22Rv1 (cell line): ENCODE data around the gene SRSF9.

ENCODE experiments used
- H3K27ac ChIP-seq: fragments of 450-650 bp; 2 replicates; pipeline ENCODE4 v1.5.1; 2017
- ZFX ChIP-seq: fragments of 450-650 bp; IDR thresholded peaks from 2 replicates; pipeline ENCODE4 v1.6.1; 2017; ENCODE audit warnings: antibody characterized with exemption, borderline replicate concordance
- TF ChIP-seq, protein P1 (sequence below): fragments of 450-650 bp; IDR thresholded peaks from 2 replicates; pipeline ENCODE4 v1.5.1; 2017; ENCODE audit warnings: mild to moderate bottlenecking

The SRSF9 gene

DNA sequence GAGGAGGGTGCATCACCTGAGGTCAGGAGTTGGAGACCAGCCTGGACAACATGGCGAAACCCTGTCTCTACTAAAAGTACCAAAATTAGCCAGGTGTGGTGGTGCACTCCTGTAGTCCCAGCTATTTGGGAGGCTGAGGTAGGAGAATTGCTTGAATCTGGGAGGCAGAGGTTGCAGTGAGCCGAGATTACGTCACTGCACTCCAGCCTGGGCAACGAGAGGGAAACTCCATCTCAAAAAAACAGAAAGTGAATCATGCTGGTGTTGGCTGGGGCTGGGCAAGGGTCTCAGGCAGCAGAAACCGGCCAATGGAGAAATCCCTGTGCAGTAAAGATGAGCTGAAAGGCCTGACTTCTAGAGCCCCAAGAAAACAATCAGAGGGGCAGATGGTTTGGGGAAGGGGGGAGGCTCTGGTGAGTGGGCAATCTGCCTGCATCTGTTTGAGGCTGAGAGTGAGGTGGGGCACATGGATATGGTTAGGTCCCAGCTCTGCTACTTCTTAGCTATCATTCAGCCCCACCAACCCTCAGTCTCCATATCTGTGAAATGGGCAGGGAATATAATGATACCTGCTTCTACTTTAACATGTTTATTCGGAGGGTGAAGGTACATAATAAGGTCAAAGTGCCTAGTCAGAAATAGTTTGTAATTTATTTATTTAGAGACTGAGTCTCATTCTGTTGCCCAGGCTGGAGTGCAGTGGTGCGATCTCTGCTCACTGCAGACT, 52.9 kb downstream of the SRSF9 start:
- TF ChIP-seq ZFX, result no peak
- TF ChIP-seq, protein P1, sequence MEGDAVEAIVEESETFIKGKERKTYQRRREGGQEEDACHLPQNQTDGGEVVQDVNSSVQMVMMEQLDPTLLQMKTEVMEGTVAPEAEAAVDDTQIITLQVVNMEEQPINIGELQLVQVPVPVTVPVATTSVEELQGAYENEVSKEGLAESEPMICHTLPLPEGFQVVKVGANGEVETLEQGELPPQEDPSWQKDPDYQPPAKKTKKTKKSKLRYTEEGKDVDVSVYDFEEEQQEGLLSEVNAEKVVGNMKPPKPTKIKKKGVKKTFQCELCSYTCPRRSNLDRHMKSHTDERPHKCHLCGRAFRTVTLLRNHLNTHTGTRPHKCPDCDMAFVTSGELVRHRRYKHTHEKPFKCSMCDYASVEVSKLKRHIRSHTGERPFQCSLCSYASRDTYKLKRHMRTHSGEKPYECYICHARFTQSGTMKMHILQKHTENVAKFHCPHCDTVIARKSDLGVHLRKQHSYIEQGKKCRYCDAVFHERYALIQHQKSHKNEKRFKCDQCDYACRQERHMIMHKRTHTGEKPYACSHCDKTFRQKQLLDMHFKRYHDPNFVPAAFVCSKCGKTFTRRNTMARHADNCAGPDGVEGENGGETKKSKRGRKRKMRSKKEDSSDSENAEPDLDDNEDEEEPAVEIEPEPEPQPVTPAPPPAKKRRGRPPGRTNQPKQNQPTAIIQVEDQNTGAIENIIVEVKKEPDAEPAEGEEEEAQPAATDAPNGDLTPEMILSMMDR, result no peak
- H3K27ac ChIP-seq, result no peak overlapping the region

DNA sequence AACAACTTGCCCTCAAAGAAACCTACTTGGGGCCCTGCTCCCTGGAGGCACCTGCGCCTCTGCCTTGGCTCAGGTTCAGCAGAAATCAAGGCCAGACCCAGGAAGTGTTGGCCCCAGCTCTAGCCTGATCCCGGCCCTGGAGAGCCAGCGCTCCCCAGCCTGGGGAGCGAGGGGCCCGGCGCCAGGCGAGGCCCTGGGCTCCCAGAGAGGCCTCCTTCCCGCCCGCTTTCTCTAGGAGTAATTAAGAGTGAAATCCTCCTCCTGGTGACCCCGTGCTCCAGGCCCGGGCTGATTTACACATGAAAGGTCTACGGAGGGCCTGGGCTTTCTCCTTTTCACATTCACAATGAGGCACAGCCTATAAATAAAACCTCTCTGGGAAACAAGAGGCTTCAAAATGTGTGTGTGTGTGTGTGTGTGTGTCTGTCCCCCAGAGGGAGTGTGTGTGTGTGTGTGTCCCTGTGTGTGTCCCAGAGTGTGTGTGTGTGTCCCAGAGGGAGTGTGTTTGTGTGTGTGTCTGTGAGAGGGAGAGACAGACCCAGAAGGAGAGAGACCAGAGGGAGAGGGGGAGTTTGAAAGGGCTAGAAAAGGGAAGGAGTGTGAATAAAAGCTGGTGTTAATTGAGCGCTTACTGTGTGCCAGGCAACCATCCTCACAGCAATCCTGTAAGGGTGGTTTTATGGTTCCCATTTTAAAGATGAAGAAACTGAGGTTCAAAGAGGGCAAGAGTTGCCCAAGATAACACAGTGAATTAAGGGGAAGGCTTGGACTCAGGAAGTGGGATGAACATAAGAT, 55.5 kb downstream of the SRSF9 start:
- no peak for TF ChIP-seq ZFX
- TF ChIP-seq, protein P1, result no peak
- H3K27ac ChIP-seq, result no peak overlapping the region

DNA sequence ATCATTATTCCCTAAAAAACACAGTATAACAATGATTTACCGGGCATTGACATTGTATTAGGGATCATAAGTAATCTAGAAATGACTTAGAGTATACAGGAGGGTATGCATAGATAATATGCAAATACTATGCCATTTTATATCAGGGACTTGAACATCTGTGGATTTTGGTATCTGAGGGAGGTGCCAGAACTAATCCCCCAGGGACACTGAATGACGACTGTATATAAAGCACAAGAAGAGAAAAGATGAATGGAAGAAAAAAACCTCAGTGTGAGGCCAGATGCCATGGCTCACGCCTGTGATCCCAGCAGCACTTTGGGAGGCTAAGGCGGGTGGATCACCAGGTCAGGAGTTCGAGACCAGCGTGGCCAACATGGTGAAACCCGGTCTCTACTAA, 57.1 kb downstream of the SRSF9 start:
- no peak overlapping the region for H3K27ac ChIP-seq
- no peak for TF ChIP-seq ZFX
- TF ChIP-seq, protein P1, result no peak
